Cardiac muscle cell (in vitro differentiated cells and primary cell): Measurements from ENCODE around the gene STRA8. TPM values are rescaled to one million over a fixed set of nuclear protein-coding genes. Genes with fewer than 3 reads are reported as not detected.

ENCODE experiments used
- DNase-seq, 2 donors: peaks; one replicate each; pipeline versions ENCODE4 v3.0.0 to v3.0.0-alpha.2; 2010 to 2017; ENCODE audit warnings: low read depth in 1 of 2, low spot score in 1 of 2
- H3K27ac ChIP-seq: fragments of 200-600 bp; sonication (generic); 2 replicates; pipeline ENCODE4 v1.5.1; 2016
- H3K27me3 ChIP-seq: fragments of 200-600 bp; sonication (generic); 2 replicates; pipeline ENCODE4 v1.6.0; 2016; ENCODE audit warnings: control low read depth
- H3K36me3 ChIP-seq: fragments of 200-600 bp; sonication (generic); 2 replicates; pipeline ENCODE4 v1.5.1; 2016; ENCODE audit warnings: control low read depth
- H3K4me1 ChIP-seq: fragments of 200-600 bp; sonication (generic); 2 replicates; pipeline ENCODE4 v1.8.1; 2017; ENCODE audit warnings: low read depth, mild to moderate bottlenecking, mixed run types
- H3K4me3 ChIP-seq: fragments of 200-600 bp; sonication (generic); 2 replicates; pipeline ENCODE4 v1.5.1; 2016; ENCODE audit warnings: mild to moderate bottlenecking
- H3K9me3 ChIP-seq: fragments of 200-600 bp; sonication (generic); 2 replicates; pipeline ENCODE4 v1.5.1; 2017; ENCODE audit warnings: low read depth, mild to moderate bottlenecking, control low read depth
- polyA plus RNA-seq: library from polyadenylated mRNA; unstranded; fragments of >200 nt; fragmentation: Nextera tagmentation; extraction: Ambion mirVana; gene quantifications from 2 replicates; pipeline ENCODE4 v1.2.1, GENCODE V29; 2016
- total RNA-seq: library from RNA; depleted of rRNA; stranded (reverse); fragments of >200 nt; gene quantifications from 2 replicates; pipeline ENCODE4 v1.2.3, GENCODE V29; 2016
- TF ChIP-seq, protein P1 (sequence below): IDR thresholded peaks from 2 replicates; pipeline ENCODE4 v1.5.1; 2012; ENCODE audit warnings: low read depth, mild to moderate bottlenecking, low read length

Gene STRA8
- total and polyA plus RNA-seq, 2 experiments from 2014 or later, result not detected

DNA sequence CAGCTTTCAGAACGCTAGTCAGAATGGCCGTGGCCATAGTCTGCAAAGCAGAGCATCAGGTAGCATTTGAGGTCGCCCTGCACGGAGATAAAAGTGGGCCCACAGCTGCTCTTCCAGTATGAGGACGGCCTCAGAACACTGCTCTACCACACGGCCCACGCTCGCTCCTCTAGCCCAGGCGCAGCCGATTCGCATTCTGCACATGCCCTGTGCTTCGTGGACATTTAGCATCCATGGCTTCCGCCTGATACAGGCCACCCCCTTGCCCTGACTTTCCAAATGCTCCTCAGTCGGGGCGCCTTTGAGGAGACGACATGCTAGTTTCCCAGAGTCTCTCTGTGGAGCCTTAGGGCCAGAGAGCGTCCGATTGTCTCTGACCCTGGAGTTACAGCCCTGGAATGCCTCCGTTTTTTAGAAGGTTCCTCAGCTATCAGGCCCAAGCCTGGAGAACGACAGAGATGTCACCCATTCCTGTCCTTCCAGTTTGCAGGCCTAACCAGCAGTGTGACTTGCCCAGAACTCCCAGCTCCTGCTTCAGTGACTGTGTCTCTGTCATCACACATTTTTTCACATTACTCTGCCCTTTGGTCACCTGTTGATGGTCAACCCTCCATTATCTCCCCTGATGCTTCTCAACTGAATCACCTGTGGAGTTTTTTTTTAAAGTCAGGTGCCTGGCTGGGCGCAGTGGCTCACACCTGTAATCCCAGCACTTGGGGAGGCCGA is 14.3 kb downstream of the STRA8 start:
- Histone ChIP-seq H3K27me3 (no peaks in the 10 kb centered on the region), H3K36me3 (no peaks in the 10 kb centered on the region), H3K4me3 (no peak overlapping the region), H3K27ac (no peak overlapping the region), H3K9me3 (no peaks in the 10 kb centered on the region), H3K4me1 (peaks cover 4% of the 10 kb centered on the region)
- TF ChIP-seq, protein P1, sequence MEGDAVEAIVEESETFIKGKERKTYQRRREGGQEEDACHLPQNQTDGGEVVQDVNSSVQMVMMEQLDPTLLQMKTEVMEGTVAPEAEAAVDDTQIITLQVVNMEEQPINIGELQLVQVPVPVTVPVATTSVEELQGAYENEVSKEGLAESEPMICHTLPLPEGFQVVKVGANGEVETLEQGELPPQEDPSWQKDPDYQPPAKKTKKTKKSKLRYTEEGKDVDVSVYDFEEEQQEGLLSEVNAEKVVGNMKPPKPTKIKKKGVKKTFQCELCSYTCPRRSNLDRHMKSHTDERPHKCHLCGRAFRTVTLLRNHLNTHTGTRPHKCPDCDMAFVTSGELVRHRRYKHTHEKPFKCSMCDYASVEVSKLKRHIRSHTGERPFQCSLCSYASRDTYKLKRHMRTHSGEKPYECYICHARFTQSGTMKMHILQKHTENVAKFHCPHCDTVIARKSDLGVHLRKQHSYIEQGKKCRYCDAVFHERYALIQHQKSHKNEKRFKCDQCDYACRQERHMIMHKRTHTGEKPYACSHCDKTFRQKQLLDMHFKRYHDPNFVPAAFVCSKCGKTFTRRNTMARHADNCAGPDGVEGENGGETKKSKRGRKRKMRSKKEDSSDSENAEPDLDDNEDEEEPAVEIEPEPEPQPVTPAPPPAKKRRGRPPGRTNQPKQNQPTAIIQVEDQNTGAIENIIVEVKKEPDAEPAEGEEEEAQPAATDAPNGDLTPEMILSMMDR, result no peak
- no peak for DNase-seq

DNA sequence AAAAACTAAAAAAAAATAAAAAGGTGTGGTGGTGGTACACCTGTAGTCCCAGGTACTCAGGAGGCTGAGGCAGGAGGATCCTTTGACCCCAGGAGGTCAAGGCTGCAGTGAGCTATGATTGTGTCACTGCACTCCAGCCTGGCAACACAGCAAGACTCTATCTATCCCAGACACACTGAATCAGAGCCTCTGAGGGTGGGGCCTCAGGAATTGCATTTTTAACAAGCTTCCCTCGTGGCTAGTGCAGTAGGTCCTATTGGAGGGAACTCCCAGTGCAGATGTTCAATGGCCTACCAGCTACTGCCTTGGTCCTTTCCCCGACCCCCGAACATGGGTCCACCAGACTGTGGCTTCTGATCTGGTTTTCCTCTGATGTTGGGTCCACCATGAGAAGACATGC is 14.9 kb downstream of the STRA8 start:
- Histone ChIP-seq H3K27ac (no peak overlapping the region), H3K9me3 (no peaks in the 10 kb centered on the region), H3K4me1 (peaks cover 6% of the 10 kb centered on the region), H3K36me3 (no peaks in the 10 kb centered on the region), H3K27me3 (no peaks in the 10 kb centered on the region), H3K4me3 (no peak overlapping the region)
- DNase-seq, result no peak
- TF ChIP-seq, protein P1, result no peak

DNA sequence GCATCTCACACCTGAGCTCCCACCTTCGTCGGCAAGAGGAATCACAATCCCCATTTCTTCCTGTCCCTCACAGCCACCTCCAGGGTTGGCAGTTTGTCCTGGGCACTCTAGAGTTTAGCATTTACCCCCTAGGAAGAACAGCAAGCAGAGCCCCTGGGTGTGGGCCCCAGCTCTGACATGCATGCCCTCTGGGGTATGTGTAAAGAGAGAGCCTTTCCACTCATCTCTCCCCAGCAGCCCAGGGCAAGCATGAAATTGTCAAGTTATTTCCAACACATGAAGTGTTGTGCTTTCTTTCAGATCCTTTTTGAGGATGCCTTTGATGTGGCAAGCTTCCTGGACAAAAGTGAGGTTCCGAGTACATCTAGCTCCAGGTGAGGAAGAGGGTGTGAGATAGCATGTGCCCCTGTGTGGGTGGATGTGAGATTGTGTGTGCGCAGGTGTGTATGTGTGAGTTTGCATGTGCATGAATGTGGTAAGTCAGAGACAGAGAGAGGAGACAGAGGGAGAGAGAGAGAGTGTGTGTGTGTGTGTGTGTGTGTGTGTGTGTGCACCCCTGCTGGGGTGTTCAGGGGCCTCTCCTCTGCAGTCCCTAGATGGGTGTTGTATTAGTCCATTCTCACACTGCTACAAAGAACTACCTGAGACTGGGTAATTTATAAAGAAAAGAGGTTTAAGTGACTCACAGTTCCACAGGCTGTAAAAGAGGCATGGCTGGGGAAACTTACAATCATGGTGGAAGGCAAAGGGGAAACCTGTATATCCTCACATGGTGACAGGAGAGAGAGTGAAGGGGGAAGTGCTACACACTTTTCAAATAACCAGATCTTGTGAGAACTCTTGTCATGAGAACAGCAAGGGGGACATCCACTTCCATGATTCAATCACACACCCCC is 18.1 kb downstream of the STRA8 start:
- no peak overlapping the region for H3K4me3 ChIP-seq
- H3K9me3 ChIP-seq, result no peaks in the 10 kb centered on the region
- no peaks in the 10 kb centered on the region for H3K27me3 ChIP-seq
- H3K4me1 ChIP-seq, result peaks cover 20% of the 10 kb centered on the region
- H3K36me3 ChIP-seq, result no peaks in the 10 kb centered on the region
- TF ChIP-seq, protein P1, result no peak
- no peak overlapping the region for H3K27ac ChIP-seq
- DNase-seq, result no peak

DNA sequence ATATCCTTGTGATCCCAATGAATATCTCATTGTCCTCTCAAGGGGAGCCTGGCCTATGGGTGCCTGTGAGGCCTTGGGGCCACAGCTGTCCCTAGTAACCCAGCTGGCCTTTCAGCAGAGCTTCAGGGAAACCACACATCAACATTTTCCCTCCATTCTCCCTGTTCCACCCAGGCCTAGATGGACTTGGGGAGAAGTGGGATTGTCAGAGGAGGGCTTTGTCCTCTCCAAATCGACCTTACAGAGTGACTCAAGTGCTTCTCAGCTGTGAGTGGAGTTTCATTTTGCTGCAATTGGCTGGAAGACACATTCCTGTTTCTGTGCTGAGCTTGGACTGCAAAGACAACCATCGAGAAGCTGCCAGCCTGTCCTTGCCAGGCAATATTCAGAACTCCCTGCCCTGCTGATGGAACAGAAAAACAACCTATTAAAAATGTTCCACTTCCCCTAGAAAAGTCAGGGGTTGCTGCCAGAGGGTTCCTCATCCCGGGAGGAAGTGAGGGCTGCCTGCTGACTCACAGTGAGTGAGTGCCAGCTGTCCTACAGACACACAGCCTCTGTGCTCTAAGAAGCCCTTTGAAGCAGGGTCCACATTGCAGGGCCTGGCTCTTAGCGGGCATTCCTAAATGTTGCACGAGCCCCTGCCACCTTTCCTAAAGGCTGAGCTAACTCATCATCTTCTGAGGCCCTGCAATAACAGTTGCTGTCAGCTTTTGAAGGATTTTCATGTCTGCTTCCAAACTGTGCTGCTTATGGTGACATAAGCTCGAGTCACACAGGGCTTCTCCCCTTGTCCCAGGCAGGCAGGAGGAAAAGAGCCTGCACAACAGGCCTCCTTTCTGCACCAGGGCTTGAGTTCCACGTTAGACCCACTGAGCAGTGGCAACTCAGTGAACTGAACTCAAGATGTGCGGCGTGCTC is 20.5 kb downstream of the STRA8 start:
- Histone ChIP-seq H3K36me3 (no peaks in the 10 kb centered on the region), H3K27ac (peak overlapping the region; percentile 27)
- peak; percentile 58 to 66 for DNase-seq

DNA sequence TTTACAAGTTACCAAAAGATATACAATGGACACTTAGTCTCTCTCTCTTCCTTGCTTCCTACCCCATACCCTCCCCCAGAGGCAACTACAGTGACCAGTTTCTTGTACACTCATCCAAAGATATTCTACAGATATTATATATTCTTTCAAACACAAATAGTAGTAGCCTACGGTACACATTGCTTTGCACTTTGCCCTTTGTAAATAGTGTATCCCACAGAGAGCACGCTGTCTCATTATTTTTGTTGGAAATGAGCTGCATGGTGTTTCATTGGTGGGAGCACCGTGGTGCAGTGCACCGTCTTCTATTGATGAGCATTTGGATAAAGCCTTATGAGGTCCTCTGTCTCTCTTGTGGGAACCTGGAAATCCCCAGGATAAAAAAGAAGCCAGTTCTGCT is 24.2 kb downstream of the STRA8 start:
- H3K4me3 ChIP-seq, result no peak overlapping the region
- no peak for DNase-seq
- no peaks in the 10 kb centered on the region for H3K27me3 ChIP-seq
- no peaks in the 10 kb centered on the region for H3K36me3 ChIP-seq
- peaks cover 45% of the 10 kb centered on the region for H3K4me1 ChIP-seq
- H3K9me3 ChIP-seq, result no peaks in the 10 kb centered on the region
- TF ChIP-seq, protein P1, result no peak
- H3K27ac ChIP-seq, result no peak overlapping the region

More for the DNA sequence above, 20.5 kb downstream of the STRA8 start:
- Histone ChIP-seq H3K9me3 (no peaks in the 10 kb centered on the region), H3K4me1 (peaks cover 20% of the 10 kb centered on the region), H3K27me3 (no peaks in the 10 kb centered on the region), H3K4me3 (no peak overlapping the region)
- TF ChIP-seq, protein P1, result no peak
